NCI-H524 treated with DMSO at 0.1 percent for 48 hours (cell line): ENCODE data around the gene ZNF837.
"Not testable (repeated sequence)": the region's sequence is repeated elsewhere in the genome, so short reads cannot be mapped to it uniquely, and the experiment has no call there.

Experiments used
- DNase-seq: peaks from one replicate; lab custom pipeline; 2025; lab: John Stamatoyannopoulos, UW

Gene ZNF837

GRCh38 chr19:58395979-58396627, 15.3 kb upstream of the ZNF837 start:
- DNase-seq: no peak

- DNase-seq: no peak
Measured at GRCh38 chr19:58395220-58395978, 14.6 kb upstream of the ZNF837 start, which contains the start of gene RNF225. Gene RNF225, plus strand, starts transcription at chr19:58395656. Its CDS starts 434 bp downstream, at chr19:58396090.

- no peak for DNase-seq
Measured at GRCh38 chr19:58394821-58395219, 14.0 kb upstream of the ZNF837 start.

GRCh38 chr19:58393725-58394033, 12.8 kb upstream of the ZNF837 start:
- no peak for DNase-seq

- DNase-seq: no peak
Measured at GRCh38 chr19:58392945-58393724, 12.3 kb upstream of the ZNF837 start.

GRCh38 chr19:58388175-58388526, 7.3 kb upstream of the ZNF837 start:
- DNase-seq: no peak

GRCh38 chr19:58387338-58388174, 6.7 kb upstream of the ZNF837 start:
- DNase-seq: no peak

- peak; percentile 94 for DNase-seq
Measured at GRCh38 chr19:58386576-58387337, 5.9 kb upstream of the ZNF837 start, which contains the start of gene RPS5. Gene RPS5, plus strand, starts transcription at chr19:58387269. Its CDS starts 869 bp downstream, at chr19:58388138.

GRCh38 chr19:58385891-58386575, 5.2 kb upstream of the ZNF837 start:
- no peak for DNase-seq

- no peak for DNase-seq
Measured at GRCh38 chr19:58385313-58385890, 4.6 kb upstream of the ZNF837 start.

GRCh38 chr19:58382997-58383603, 2.3 kb upstream of the ZNF837 start:
- DNase-seq: no peak

GRCh38 chr19:58381460-58382212, 806 bp upstream of the ZNF837 start:
- DNase-seq: no peak

GRCh38 chr19:58380037-58380661, 681 bp downstream of the ZNF837 start:
- no peak for DNase-seq

- DNase-seq: no peak
Measured at GRCh38 chr19:58379246-58379645, 1.6 kb downstream of the ZNF837 start.

- DNase-seq: not testable (repeated sequence)
Measured at GRCh38 chr19:58376724-58377123, 4.1 kb downstream of the ZNF837 start.

- no peak for DNase-seq
Measured at GRCh38 chr19:58374200-58374599, 6.6 kb downstream of the ZNF837 start.

- no peak for DNase-seq
Measured at GRCh38 chr19:58372311-58373133, 8.3 kb downstream of the ZNF837 start.
